Ascending aorta (tissue), 2 donors: Measurements from ENCODE around the gene PIEZO2. TPM values are rescaled to one million over a fixed set of nuclear protein-coding genes. Genes with fewer than 3 reads are reported as not detected.

Experiments used
- DNase-seq, 2 donors: peaks; one replicate each; pipeline ENCODE4 v3.0.0-alpha.2; 2019; ENCODE audit warnings: low spot score in 2 of 2
- H3K27ac ChIP-seq, 2 donors: fragments of 200-600 bp; sonication (generic); one replicate each; pipeline ENCODE4 v1.5.1; 2016 to 2017; ENCODE audit warnings: mild to moderate bottlenecking in 1 of 2
- H3K27me3 ChIP-seq: fragments of 200-600 bp; sonication (generic); one replicate; pipeline ENCODE4 v1.5.1; 2017
- H3K36me3 ChIP-seq, 2 donors: fragments of 200-600 bp; sonication (generic); one replicate each; pipeline ENCODE4 v1.5.1; 2016
- H3K4me1 ChIP-seq, 2 donors: fragments of 200-600 bp; sonication (generic); one replicate each; pipeline ENCODE4 v1.5.1; 2016 to 2017; ENCODE audit warnings: mild to moderate bottlenecking in 1 of 2
- H3K4me3 ChIP-seq, 2 donors: fragments of 200-600 bp; sonication (generic); one replicate each; pipeline ENCODE4 v1.5.1; 2016 to 2017; ENCODE audit warnings: mild to moderate bottlenecking in 1 of 2
- H3K9me3 ChIP-seq, 2 donors: fragments of 200-600 bp; sonication (generic); one replicate each; pipeline ENCODE4 v1.5.1; 2016
- intact Hi-C: fragments of 100-400 bp; cut with DNase I; formaldehyde crosslinking; loops from one replicate; pipeline ENCODE4 v1.15.1; 2023
- total RNA-seq: library from RNA; depleted of rRNA; stranded (reverse); fragments of >200 nt; gene quantifications from one replicate; pipeline ENCODE4 v1.1.0, GENCODE V29; 2016
- TF ChIP-seq, protein P1 (sequence below), 3 experiments: fragments of 200-600 bp in 2 of 3; fragments of 450-650 bp in 1 of 3; sonication (generic) in 2 of 3; IDR thresholded peaks; one replicate each; pipeline ENCODE4 v1.5.1; 2016 to 2019; ENCODE audit warnings: antibody characterized with exemption in 3 of 3, mild to moderate bottlenecking in 1 of 3, moderate library complexity in 1 of 3

PIEZO2 gene
- total RNA-seq, 1 donor from 2014 or later: 3.1 TPM

DNA sequence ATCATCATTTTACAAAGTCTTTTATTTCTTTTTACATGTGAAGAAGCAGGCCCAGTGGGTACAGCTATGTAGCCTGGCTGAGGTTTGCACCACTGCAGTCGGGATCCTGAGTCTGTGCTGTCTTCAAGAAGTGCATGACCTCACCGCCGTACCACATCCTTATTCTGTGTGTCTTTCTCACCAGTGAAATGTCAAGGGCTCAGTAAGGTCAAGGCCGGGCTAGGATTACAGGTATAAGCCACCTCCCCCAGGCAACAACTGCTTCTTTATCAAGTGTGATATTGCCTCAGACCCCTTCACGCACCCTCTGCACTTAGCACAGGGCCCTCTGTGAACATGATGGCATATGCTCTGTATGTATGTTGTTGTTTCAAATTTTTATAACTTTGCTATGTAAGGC lies 76.7 kb downstream of the PIEZO2 start:
- intact Hi-C loops: no loop called here
- no peak overlapping the region for H3K27ac ChIP-seq
- TF ChIP-seq, protein P1, sequence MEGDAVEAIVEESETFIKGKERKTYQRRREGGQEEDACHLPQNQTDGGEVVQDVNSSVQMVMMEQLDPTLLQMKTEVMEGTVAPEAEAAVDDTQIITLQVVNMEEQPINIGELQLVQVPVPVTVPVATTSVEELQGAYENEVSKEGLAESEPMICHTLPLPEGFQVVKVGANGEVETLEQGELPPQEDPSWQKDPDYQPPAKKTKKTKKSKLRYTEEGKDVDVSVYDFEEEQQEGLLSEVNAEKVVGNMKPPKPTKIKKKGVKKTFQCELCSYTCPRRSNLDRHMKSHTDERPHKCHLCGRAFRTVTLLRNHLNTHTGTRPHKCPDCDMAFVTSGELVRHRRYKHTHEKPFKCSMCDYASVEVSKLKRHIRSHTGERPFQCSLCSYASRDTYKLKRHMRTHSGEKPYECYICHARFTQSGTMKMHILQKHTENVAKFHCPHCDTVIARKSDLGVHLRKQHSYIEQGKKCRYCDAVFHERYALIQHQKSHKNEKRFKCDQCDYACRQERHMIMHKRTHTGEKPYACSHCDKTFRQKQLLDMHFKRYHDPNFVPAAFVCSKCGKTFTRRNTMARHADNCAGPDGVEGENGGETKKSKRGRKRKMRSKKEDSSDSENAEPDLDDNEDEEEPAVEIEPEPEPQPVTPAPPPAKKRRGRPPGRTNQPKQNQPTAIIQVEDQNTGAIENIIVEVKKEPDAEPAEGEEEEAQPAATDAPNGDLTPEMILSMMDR (IDR thresholded peaks at IDR 0.05): no peak
- no peak for DNase-seq
- H3K36me3 ChIP-seq: no peaks in the 10 kb centered on the region
- no peaks in the 10 kb centered on the region for H3K4me1 ChIP-seq
- H3K9me3 ChIP-seq: no peaks in the 10 kb centered on the region
- no peak overlapping the region for H3K4me3 ChIP-seq
- H3K27me3 ChIP-seq: no peaks in the 10 kb centered on the region

DNA sequence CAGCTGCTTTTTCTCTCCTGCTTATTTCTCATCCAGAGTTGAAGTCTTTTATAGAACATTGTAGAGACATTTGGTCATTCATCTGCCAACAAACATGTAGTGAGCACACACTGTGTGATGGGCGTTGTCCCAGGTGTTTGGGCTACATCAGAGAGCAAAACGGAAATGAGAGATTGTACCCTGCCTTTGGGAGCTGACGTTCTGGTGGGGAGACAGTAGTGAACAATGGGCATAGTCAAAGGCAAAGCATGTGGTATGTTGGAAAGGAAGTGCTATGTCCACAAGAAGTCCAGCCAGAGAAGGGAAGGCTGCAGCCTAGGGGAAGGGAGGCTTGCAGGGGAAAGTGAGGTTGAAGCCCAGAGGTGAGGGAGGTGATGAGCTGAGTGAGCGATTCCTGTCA lies 78.1 kb downstream of the PIEZO2 start:
- Histone ChIP-seq H3K36me3 (no peaks in the 10 kb centered on the region), H3K4me1 (no peaks in the 10 kb centered on the region), H3K27ac (no peak overlapping the region), H3K9me3 (no peaks in the 10 kb centered on the region), H3K4me3 (no peak overlapping the region), H3K27me3 (no peaks in the 10 kb centered on the region)
- TF ChIP-seq, protein P1 (IDR thresholded peaks at IDR 0.05): no peak
- intact Hi-C loops: no loop called here
- no peak for DNase-seq

DNA sequence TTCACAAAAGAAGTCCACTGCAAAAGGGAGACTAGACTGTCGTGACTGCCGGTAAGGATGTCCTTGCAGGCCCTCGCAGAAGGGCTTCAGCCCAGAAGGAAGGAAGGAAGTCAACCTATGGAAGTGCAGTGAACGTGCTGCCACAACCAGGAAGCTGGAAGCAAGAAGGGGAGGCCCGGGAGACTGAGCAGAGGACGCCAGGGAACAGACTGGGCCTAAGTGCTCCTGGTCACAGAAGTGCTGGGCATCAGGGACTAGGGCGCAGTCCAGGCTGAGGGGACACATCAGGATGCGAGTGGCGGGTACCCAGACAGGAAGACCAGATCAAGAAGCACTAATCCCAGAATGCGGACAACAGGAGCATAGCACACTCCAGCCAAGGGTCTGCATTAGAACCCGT lies 78.8 kb downstream of the PIEZO2 start:
- DNase-seq: no peak
- Histone ChIP-seq H3K36me3 (no peaks in the 10 kb centered on the region), H3K27me3 (no peaks in the 10 kb centered on the region), H3K27ac (no peak overlapping the region), H3K9me3 (no peaks in the 10 kb centered on the region), H3K4me3 (no peak overlapping the region), H3K4me1 (no peaks in the 10 kb centered on the region)
- intact Hi-C loops: no loop called here
- TF ChIP-seq, protein P1 (IDR thresholded peaks at IDR 0.05): no peak

DNA sequence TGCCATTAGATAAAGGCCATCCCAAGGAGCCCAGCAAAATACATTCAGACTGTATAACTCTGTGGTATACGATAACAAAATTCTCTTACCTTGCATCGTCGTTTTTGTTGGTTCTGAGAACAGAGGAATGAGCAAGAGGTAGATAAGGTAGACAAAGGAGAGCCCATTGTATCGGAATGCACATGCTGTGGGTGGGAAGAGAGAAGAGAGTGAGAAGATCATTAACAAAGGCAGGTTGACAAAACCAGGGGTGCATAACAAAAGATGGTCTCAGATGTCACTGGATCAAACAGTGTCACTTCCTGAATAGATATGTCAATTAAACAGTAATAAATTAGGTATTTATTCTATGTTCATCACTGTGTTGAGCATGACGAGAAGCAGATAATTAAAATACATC lies 83.3 kb downstream of the PIEZO2 start:
- TF ChIP-seq, protein P1 (IDR thresholded peaks at IDR 0.05): no peak
- Histone ChIP-seq H3K4me1 (no peaks in the 10 kb centered on the region), H3K36me3 (no peaks in the 10 kb centered on the region), H3K27me3 (no peaks in the 10 kb centered on the region), H3K4me3 (no peak overlapping the region), H3K27ac (no peak overlapping the region), H3K9me3 (no peaks in the 10 kb centered on the region)
- no peak for DNase-seq
- intact Hi-C loops: no loop called here

DNA sequence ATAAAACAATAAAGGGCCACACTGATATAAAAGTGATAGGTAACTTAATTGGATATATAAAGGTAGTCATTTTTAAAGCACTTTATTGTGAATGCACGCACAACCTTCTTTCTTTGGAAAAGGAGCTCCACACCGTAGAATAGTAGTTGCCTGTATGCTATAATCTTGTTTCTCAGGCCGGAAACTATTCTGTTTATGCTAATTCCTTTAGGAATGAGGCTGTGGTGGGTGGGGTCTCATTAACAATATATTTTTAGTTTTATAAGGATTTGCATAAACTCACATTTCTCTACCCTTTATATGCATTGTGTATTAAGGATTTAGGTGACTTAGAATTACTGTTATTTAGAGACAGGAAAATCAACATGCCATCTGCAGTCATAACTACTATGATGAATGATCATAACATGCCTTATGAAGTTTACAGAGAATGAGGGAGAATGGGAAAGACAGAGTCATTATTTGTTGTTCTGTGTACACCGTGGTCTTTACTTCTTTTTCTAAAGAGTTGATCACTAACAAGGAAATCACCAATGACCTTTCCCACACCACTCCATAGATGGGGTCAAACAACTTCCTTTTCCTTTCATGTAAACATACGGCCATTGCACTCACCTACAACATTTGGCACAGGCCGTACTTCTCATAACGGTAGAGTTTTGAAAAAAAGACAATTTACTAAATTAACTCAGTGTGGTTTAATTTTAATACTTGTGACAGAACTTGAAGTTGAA lies 84.5 kb downstream of the PIEZO2 start:
- Histone ChIP-seq H3K4me3 (no peak overlapping the region), H3K27me3 (no peaks in the 10 kb centered on the region), H3K27ac (no peak overlapping the region), H3K4me1 (no peaks in the 10 kb centered on the region), H3K36me3 (no peaks in the 10 kb centered on the region), H3K9me3 (no peaks in the 10 kb centered on the region)
- TF ChIP-seq, protein P1 (IDR thresholded peaks at IDR 0.05): no peak
- no peak for DNase-seq
- intact Hi-C loops: no loop called here

DNA sequence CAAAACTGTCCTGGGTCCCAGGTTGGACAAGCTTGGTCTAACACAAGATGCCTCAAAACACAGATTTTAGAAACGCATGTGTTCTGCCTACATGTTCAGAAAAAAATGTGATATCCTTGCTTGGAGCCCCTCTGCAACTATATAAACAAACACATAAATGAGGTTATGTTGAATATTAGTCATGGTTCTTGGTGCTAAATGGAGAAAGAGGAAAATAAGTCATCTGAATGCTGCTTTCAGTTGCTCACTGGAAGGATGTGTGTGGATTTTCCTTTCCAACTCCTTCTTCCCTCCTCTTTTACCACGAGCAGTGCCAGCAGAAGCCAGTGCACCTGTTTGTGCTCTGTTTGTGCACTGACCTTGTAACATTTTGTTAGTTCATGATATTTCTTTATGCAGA lies 85.3 kb downstream of the PIEZO2 start:
- H3K9me3 ChIP-seq: no peaks in the 10 kb centered on the region
- H3K4me3 ChIP-seq: no peak overlapping the region
- TF ChIP-seq, protein P1 (IDR thresholded peaks at IDR 0.05): no peak
- no peaks in the 10 kb centered on the region for H3K36me3 ChIP-seq
- no peaks in the 10 kb centered on the region for H3K27me3 ChIP-seq
- H3K27ac ChIP-seq: no peak overlapping the region
- DNase-seq: no peak
- no peaks in the 10 kb centered on the region for H3K4me1 ChIP-seq
- intact Hi-C loops: no loop called here
